ENCODE results near the gene TAT. TPM values are rescaled to one million over a fixed set of nuclear protein-coding genes. Genes with fewer than 3 reads are reported as not detected.

TAT gene
- polyA plus RNA-seq, 1 donor (not counting 4 experiments of a cell fraction or from before 2014, with no cell fraction given), result not detected

DNA sequence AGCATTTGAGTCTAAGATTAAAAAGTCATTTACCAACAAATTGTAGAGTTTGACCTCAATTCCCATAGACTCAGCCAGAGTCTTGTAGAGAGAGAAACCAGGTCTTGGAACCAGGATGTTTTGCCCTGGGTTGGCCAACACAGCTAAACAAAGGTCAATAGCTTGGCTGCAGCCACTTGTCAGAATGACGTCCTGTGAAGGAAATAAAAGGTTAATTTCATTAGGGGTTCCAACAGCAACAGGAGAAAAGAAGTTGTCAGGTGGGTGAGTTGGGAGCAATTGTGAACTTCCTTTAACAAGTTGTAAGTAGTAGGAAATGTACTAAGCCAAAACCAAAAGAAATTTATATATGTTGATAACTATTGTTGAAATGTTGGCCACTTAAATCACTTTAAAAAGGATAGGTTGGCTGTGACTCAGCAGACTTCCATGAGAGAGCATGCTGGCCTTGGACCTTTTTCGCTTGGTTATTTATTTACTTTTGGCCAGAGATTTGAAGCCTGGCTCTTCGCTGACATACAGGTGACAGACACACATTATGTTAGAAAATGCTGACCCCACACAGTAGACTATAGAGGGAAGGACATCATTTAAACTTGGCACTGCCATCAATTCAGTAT is 4.3 kb downstream of the TAT start:
- no peaks in the 10 kb centered on the region for H3K27me3 ChIP-seq (ENCODE audit: control insufficient read depth, extremely low read depth, insufficient read depth, low read length)
- no peak overlapping the region for H3K4me2 ChIP-seq (ENCODE audit: control insufficient read depth, extremely low read depth, insufficient read depth, low read depth, low read length)
- no peak overlapping the region for H2AFZ ChIP-seq (ENCODE audit: control insufficient read depth, low read length)
- dilution Hi-C loops (cut with MboI; ENCODE audit: extremely low pct_ligation_motif_present, low sequenced_read_pairs), result no loop called here
- H3K27ac ChIP-seq (ENCODE audit: control insufficient read depth, insufficient read depth, low read length), result no peak overlapping the region
- H3K9me3 ChIP-seq (ENCODE audit: control insufficient read depth, low read depth, low read length), result no peaks in the 10 kb centered on the region
- no peaks in the 10 kb centered on the region for H3K79me2 ChIP-seq (ENCODE audit: control insufficient read depth, insufficient read depth, low read length)
- no peaks in the 10 kb centered on the region for H4K20me1 ChIP-seq (ENCODE audit: control insufficient read depth, extremely low read depth, insufficient read depth, low read length)
- no peak overlapping the region for H3K9ac ChIP-seq (ENCODE audit: control insufficient read depth, extremely low read depth, insufficient read depth, low read length)
- no peak for DNase-seq (ENCODE audit: low read depth, low spot score)
- no peak overlapping the region for H3K4me3 ChIP-seq (ENCODE audit: control insufficient read depth in 2 of 3, extremely low read depth in 1 of 3, insufficient read depth in 2 of 3, low read depth in 1 of 3, low read length in 3 of 3)
- no peak for FAIRE-seq
- H3K9me1 ChIP-seq (ENCODE audit: control insufficient read depth, extremely low read depth, insufficient read depth, low read length), result no peaks in the 10 kb centered on the region
- H3K36me3 ChIP-seq (ENCODE audit: control insufficient read depth in 2 of 2, extremely low read depth in 1 of 2, insufficient read depth in 2 of 2, low read length in 2 of 2), result no peaks in the 10 kb centered on the region
- TF ChIP-seq, protein P1, sequence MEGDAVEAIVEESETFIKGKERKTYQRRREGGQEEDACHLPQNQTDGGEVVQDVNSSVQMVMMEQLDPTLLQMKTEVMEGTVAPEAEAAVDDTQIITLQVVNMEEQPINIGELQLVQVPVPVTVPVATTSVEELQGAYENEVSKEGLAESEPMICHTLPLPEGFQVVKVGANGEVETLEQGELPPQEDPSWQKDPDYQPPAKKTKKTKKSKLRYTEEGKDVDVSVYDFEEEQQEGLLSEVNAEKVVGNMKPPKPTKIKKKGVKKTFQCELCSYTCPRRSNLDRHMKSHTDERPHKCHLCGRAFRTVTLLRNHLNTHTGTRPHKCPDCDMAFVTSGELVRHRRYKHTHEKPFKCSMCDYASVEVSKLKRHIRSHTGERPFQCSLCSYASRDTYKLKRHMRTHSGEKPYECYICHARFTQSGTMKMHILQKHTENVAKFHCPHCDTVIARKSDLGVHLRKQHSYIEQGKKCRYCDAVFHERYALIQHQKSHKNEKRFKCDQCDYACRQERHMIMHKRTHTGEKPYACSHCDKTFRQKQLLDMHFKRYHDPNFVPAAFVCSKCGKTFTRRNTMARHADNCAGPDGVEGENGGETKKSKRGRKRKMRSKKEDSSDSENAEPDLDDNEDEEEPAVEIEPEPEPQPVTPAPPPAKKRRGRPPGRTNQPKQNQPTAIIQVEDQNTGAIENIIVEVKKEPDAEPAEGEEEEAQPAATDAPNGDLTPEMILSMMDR (optimal IDR thresholded peaks at IDR 0.05 in 1 of 3, IDR thresholded peaks at IDR 0.05 in 1 of 3, conservative IDR thresholded peaks at IDR 0.05 in 1 of 3; ENCODE audit: extremely low read depth in 1 of 3, insufficient read depth in 2 of 3, low read length in 3 of 3), result no peak
- no peak for TF ChIP-seq EZH2 (IDR thresholded peaks at IDR 0.05; ENCODE audit: low read length)
- no peaks in the 10 kb centered on the region for H3K4me1 ChIP-seq (ENCODE audit: control insufficient read depth, extremely low read depth, insufficient read depth, low read length)

DNA sequence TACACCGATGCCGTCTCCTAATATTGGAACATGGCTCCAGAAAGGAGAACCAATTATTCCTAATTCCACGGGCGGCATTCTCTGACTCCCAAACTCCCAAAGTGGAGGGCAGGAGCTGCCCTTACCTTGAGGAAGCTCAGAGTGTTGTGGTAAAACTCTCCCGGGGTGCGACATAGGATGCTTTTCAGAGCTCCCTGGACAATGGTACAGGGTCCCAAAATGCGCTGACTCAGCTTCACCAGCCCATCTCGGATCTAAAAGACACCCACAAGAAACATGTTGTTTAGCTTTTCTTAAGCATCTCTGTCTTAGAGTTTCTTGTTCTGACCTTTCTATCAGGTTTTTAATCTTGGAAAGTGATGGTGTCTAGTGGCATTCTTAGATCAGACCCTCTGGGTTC is 6.7 kb downstream of the TAT start:
- Histone ChIP-seq H3K27me3 (ENCODE audit: control insufficient read depth, extremely low read depth, insufficient read depth, low read length) (no peaks in the 10 kb centered on the region), H3K9me3 (ENCODE audit: control insufficient read depth, low read depth, low read length) (no peaks in the 10 kb centered on the region), H3K4me1 (ENCODE audit: control insufficient read depth, extremely low read depth, insufficient read depth, low read length) (no peaks in the 10 kb centered on the region), H2AFZ (ENCODE audit: control insufficient read depth, low read length) (no peak overlapping the region), H3K9ac (ENCODE audit: control insufficient read depth, extremely low read depth, insufficient read depth, low read length) (no peak overlapping the region), H3K4me2 (ENCODE audit: control insufficient read depth, extremely low read depth, insufficient read depth, low read depth, low read length) (no peak overlapping the region), H3K36me3 (ENCODE audit: control insufficient read depth in 2 of 2, extremely low read depth in 1 of 2, insufficient read depth in 2 of 2, low read length in 2 of 2) (no peaks in the 10 kb centered on the region), H3K27ac (ENCODE audit: control insufficient read depth, insufficient read depth, low read length) (no peak overlapping the region), H3K79me2 (ENCODE audit: control insufficient read depth, insufficient read depth, low read length) (no peaks in the 10 kb centered on the region), H3K9me1 (ENCODE audit: control insufficient read depth, extremely low read depth, insufficient read depth, low read length) (no peaks in the 10 kb centered on the region), H3K4me3 (ENCODE audit: control insufficient read depth in 2 of 3, extremely low read depth in 1 of 3, insufficient read depth in 2 of 3, low read depth in 1 of 3, low read length in 3 of 3) (no peak overlapping the region), H4K20me1 (ENCODE audit: control insufficient read depth, extremely low read depth, insufficient read depth, low read length) (no peaks in the 10 kb centered on the region)
- dilution Hi-C loops (cut with MboI; ENCODE audit: extremely low pct_ligation_motif_present, low sequenced_read_pairs), result no loop called here
- FAIRE-seq, result no peak
- DNase-seq (ENCODE audit: low read depth, low spot score), result no peak
- TF ChIP-seq EZH2 (IDR thresholded peaks at IDR 0.05; ENCODE audit: low read length), result no peak
- TF ChIP-seq, protein P1 (optimal IDR thresholded peaks at IDR 0.05 in 1 of 3, IDR thresholded peaks at IDR 0.05 in 1 of 3, conservative IDR thresholded peaks at IDR 0.05 in 1 of 3; ENCODE audit: extremely low read depth in 1 of 3, insufficient read depth in 2 of 3, low read length in 3 of 3), result no peak
